HG03571 (cell line): Measurements from ENCODE around the gene TMEM92.
"Not testable (repeated sequence)": the region's sequence is repeated elsewhere in the genome, so short reads cannot be mapped to it uniquely, and the experiment has no call there.

Source experiments
- ATAC-seq: cut with Tn5 transposase; IDR thresholded peaks from one replicate; pipeline ENCODE4 v1.9.1; 2021; ENCODE audit not compliant: unreplicated experiment

Gene TMEM92

GRCh38 chr17:50297407-50297865 is 23.2 kb downstream of the TMEM92 start:
- no peak for ATAC-seq

GRCh38 chr17:50298018-50298417 is 23.8 kb downstream of the TMEM92 start:
- no peak for ATAC-seq

- ATAC-seq = no peak
Observed at GRCh38 chr17:50299776-50300175, 25.5 kb downstream of the TMEM92 start.

GRCh38 chr17:50300824-50301223 is 26.6 kb downstream of the TMEM92 start:
- not testable (repeated sequence) for ATAC-seq

GRCh38 chr17:50301891-50302584 is 27.8 kb downstream of the TMEM92 start:
- ATAC-seq = no peak

- ATAC-seq = no peak
Observed at GRCh38 chr17:50303051-50303450, 28.8 kb downstream of the TMEM92 start.

GRCh38 chr17:50303596-50303995 is 29.3 kb downstream of the TMEM92 start:
- ATAC-seq = no peak

- ATAC-seq = no peak
Observed at GRCh38 chr17:50304781-50305404, 30.6 kb downstream of the TMEM92 start.

GRCh38 chr17:50307654-50308053 is 33.4 kb downstream of the TMEM92 start:
- ATAC-seq = no peak

GRCh38 chr17:50308666-50309065 is 34.4 kb downstream of the TMEM92 start:
- no peak for ATAC-seq

- ATAC-seq = no peak
Observed at GRCh38 chr17:50310455-50311111, 36.3 kb downstream of the TMEM92 start.

GRCh38 chr17:50311112-50311460 is 36.8 kb downstream of the TMEM92 start:
- no peak for ATAC-seq

- ATAC-seq = no peak
Observed at GRCh38 chr17:50311483-50311882, 37.2 kb downstream of the TMEM92 start.

- no peak for ATAC-seq
Observed at GRCh38 chr17:50312308-50312707, 38.0 kb downstream of the TMEM92 start.

GRCh38 chr17:50314456-50315011 is 40.3 kb downstream of the TMEM92 start:
- ATAC-seq = no peak

GRCh38 chr17:50316016-50316587 is 41.8 kb downstream of the TMEM92 start:
- no peak for ATAC-seq

GRCh38 chr17:50316660-50317059 is 42.4 kb downstream of the TMEM92 start:
- ATAC-seq = not testable (repeated sequence)

GRCh38 chr17:50317121-50317520 is 42.9 kb downstream of the TMEM92 start:
- no peak for ATAC-seq

- no peak for ATAC-seq
Observed at GRCh38 chr17:50318501-50319285, 44.4 kb downstream of the TMEM92 start.

GRCh38 chr17:50319306-50320004 is 45.2 kb downstream of the TMEM92 start:
- no peak for ATAC-seq
